PC-3 (cell line): Measurements from ENCODE around the gene NKX2-4. TPM values are rescaled to one million over a fixed set of nuclear protein-coding genes. Genes with fewer than 3 reads are reported as not detected.
A peak's percentile ranks its signal among the peaks of the same experiment; 100 is the strongest.

ENCODE experiments used
- ATAC-seq: fragments of 200-7000 bp; cut with Tn5 transposase; 2 replicates; pipeline ENCODE4 v1.9.1; 2020; ENCODE audit warnings: mild to moderate bottlenecking, moderate library complexity
- BruUV-seq: library from RNA; stranded (reverse); fragments of 400-500 nt; replicated peaks from 2 replicates; lab custom pipeline; 2021; lab: Mats Ljungman, UMichigan
- CTCF ChIA-PET: fragments of 300-600 bp; sonication (Branson Sonifier 250); formaldehyde crosslinking; loops from one replicate; lab custom pipeline; 2022; ENCODE audit warnings: antibody characterized with exemption; lab: Charles Lee
- POLR2A ChIA-PET: fragments of 300-600 bp; sonication (Branson Sonifier 250); formaldehyde crosslinking; loops from one replicate; lab custom pipeline; 2022; ENCODE audit warnings: antibody characterized with exemption; ENCODE audit not compliant: unreplicated experiment; lab: Charles Lee
- DNase-seq: peaks from one replicate; pipeline ENCODE4 v3.0.0-alpha.2; 2015
- H2AFZ ChIP-seq: fragments of 300-600 bp; sonication (generic); 2 replicates; pipeline ENCODE4 v1.6.0; 2016; ENCODE audit warnings: antibody characterized with exemption, low read length
- H3F3A ChIP-seq: fragments of 300-600 bp; sonication (generic); one replicate; pipeline ENCODE4 v1.6.0; 2017; ENCODE audit warnings: antibody characterized with exemption, low read length, control low read depth, mild to moderate bottlenecking; ENCODE audit not compliant: unreplicated experiment
- H3K27ac ChIP-seq: fragments of 300-600 bp; sonication (generic); 2 replicates; pipeline ENCODE4 v1.5.1; 2016; ENCODE audit warnings: mild to moderate bottlenecking, low read length
- H3K27me3 ChIP-seq: fragments of 300-600 bp; sonication (generic); 2 replicates; pipeline ENCODE4 v1.6.1; 2016; ENCODE audit warnings: low read length, mixed read lengths
- H3K36me3 ChIP-seq: fragments of 300-600 bp; sonication (generic); 2 replicates; pipeline ENCODE4 v1.6.1; 2016; ENCODE audit warnings: low read depth, mixed run types, low read length, mixed read lengths
- H3K4me1 ChIP-seq: fragments of 300-600 bp; sonication (generic); 2 replicates; pipeline ENCODE4 v1.5.1; 2016; ENCODE audit warnings: low read length; ENCODE audit not compliant: insufficient read depth
- H3K4me2 ChIP-seq: fragments of 300-600 bp; sonication (generic); 2 replicates; pipeline ENCODE4 v1.6.0; 2016; ENCODE audit warnings: low read length
- H3K4me3 ChIP-seq: fragments of 300-600 bp; sonication (generic); 2 replicates; pipeline ENCODE4 v1.5.1; 2016; ENCODE audit warnings: mild to moderate bottlenecking, low read length, mixed read lengths
- H3K79me2 ChIP-seq: fragments of 300-600 bp; sonication (generic); 2 replicates; pipeline ENCODE4 v1.6.1; 2017; ENCODE audit warnings: low read length, mixed read lengths
- H3K9ac ChIP-seq: fragments of 300-600 bp; sonication (generic); 2 replicates; pipeline ENCODE4 v1.6.0; 2016; ENCODE audit warnings: mild to moderate bottlenecking, low read length
- H3K9me2 ChIP-seq: fragments of 300-600 bp; sonication (generic); replicated peaks from 2 replicates; pipeline ENCODE4 v1.6.1; 2016; ENCODE audit warnings: mixed run types, low read length, mixed read lengths
- H3K9me3 ChIP-seq: fragments of 300-600 bp; sonication (generic); 2 replicates; pipeline ENCODE4 v1.6.1; 2016; ENCODE audit warnings: low read length, mixed read lengths
- H4K20me1 ChIP-seq: fragments of 300-600 bp; sonication (generic); 2 replicates; pipeline ENCODE4 v1.6.1; 2016; ENCODE audit warnings: low read length, mixed read lengths
- EZH2 ChIP-seq: fragments of 300-600 bp; sonication (generic); IDR thresholded peaks from one replicate; pipeline ENCODE4 v1.6.1; 2017; ENCODE audit warnings: antibody characterized with exemption, mild to moderate bottlenecking, low read length; ENCODE audit not compliant: unreplicated experiment
- EZH2phosphoT487 ChIP-seq: fragments of 300-600 bp; sonication (generic); IDR thresholded peaks from 2 replicates; pipeline ENCODE4 v1.6.1; 2018; ENCODE audit warnings: mild to moderate bottlenecking, antibody characterized with exemption, low read length, borderline replicate concordance
- intact Hi-C: fragments of 100-400 bp; cut with micrococcal nuclease; formaldehyde crosslinking; loops from 2 replicates; pipeline ENCODE4 v1.9.0; 2023
- total RNA-seq: library from RNA; depleted of rRNA; stranded (reverse); fragments of >200 nt; gene quantifications from 2 replicates; pipeline ENCODE4 v1.2.3, GENCODE V29; 2014
- TF ChIP-seq, protein P1 (sequence below): fragments of 300-600 bp; sonication (generic); conservative IDR thresholded peaks from 2 replicates; pipeline ENCODE4 v1.5.1; 2017; ENCODE audit warnings: antibody characterized with exemption, low read depth, mild to moderate bottlenecking, low read length

The NKX2-4 gene
- total RNA-seq, 1 experiment from 2014 or later, result not detected

DNA sequence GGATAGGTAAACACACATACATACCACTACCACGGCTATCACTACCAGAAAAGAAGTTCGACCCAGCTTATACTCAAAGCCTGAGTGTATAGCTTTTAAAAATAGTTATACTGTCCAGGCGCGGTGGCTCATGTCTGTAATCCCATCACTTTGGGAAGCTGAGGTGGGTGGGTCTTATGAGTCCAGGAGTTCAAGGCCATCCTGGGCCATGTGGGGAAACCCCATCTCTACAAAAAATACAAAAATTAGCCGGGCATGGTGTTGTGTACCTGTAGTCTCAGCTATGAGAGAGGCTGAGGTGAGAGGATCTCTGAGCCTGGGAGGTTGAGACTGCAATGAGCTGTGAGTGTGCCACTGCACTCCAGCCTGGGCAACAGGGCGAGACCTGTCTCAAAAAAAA, 32.9 kb downstream of the NKX2-4 start:
- Histone ChIP-seq H2AFZ (no peak overlapping the region), H3F3A (no peaks in the 10 kb centered on the region), H3K4me1 (peaks cover 7% of the 10 kb centered on the region; the same call in 1 of the 2 replicates), H3K9ac (no peak overlapping the region), H3K9me3 (no peaks in the 10 kb centered on the region), H3K27ac (no peak overlapping the region), H3K9me2 (no peaks in the 10 kb centered on the region), H3K27me3 (no peaks in the 10 kb centered on the region), H3K36me3 (peaks cover 58% of the 10 kb centered on the region), H3K4me2 (no peak overlapping the region), H3K4me3 (no peak overlapping the region), H4K20me1 (no peaks in the 10 kb centered on the region), H3K79me2 (no peaks in the 10 kb centered on the region)
- ATAC-seq, result no peak
- no TSS peak for BruUV-seq
- POLR2A ChIA-PET, result no interaction called here
- DNase-seq, result no peak
- TF ChIP-seq, protein P1, sequence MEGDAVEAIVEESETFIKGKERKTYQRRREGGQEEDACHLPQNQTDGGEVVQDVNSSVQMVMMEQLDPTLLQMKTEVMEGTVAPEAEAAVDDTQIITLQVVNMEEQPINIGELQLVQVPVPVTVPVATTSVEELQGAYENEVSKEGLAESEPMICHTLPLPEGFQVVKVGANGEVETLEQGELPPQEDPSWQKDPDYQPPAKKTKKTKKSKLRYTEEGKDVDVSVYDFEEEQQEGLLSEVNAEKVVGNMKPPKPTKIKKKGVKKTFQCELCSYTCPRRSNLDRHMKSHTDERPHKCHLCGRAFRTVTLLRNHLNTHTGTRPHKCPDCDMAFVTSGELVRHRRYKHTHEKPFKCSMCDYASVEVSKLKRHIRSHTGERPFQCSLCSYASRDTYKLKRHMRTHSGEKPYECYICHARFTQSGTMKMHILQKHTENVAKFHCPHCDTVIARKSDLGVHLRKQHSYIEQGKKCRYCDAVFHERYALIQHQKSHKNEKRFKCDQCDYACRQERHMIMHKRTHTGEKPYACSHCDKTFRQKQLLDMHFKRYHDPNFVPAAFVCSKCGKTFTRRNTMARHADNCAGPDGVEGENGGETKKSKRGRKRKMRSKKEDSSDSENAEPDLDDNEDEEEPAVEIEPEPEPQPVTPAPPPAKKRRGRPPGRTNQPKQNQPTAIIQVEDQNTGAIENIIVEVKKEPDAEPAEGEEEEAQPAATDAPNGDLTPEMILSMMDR, result no peak
- no peak for TF ChIP-seq EZH2
- no peak for TF ChIP-seq EZH2phosphoT487
- intact Hi-C loops, result no loop called here
- CTCF ChIA-PET, result no interaction called here

DNA sequence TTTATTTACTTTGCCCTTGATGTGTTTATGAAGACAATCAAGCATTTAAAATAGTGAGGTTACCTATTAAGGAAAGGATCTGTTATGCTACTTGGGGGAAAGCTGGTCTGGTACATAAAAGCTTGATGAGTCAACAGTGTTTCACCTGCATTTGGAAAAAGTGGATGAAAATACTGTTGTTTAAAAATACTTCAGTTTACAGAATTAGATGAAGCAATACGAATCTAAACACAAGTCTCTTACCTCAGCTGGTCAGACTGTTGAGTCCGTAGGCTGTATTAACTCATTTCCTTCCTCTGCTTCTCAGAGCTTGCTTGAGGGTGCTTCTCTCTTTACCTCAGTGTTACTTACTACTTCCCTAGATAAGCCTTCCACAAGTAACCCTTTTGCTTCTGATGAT, 36.1 kb downstream of the NKX2-4 start:
- intact Hi-C loops, result no loop called here
- CTCF ChIA-PET, result no interaction called here
- TF ChIP-seq EZH2, result no peak
- TF ChIP-seq, protein P1, result no peak
- TF ChIP-seq EZH2phosphoT487, result no peak

DNA sequence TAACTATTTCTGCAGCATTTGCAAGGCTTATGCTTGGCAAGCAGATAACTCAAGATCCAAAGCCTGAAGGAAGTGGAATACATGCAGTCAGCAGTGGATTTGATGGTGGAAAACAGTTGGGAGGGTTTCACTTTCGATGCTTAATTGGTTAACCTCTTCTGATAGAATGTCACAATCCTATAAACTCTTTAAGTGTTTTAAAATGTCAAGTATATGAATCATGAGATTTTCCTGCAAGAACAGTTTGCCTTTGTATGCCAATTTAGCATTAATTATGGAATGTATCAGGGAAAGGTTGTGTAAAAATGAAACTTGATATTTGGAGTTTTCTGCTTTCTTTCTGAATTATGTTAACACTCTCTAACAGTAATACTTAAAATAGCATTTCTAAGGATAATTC, 36.6 kb downstream of the NKX2-4 start:
- H3K27me3 ChIP-seq, result no peaks in the 10 kb centered on the region
- TF ChIP-seq, protein P1, result no peak
- TF ChIP-seq EZH2phosphoT487 (no peak), EZH2 (no peak)
- DNase-seq (no peak), ATAC-seq (peak; percentile 22; the same call in 1 of the 2 replicates)
- H3K36me3 ChIP-seq, result peaks cover 54% of the 10 kb centered on the region
- H3F3A ChIP-seq, result no peaks in the 10 kb centered on the region
- no peak overlapping the region for H3K27ac ChIP-seq
- intact Hi-C loops, result no loop called here
- H3K9ac ChIP-seq, result no peak overlapping the region
- H3K4me2 ChIP-seq, result no peak overlapping the region
- H3K4me1 ChIP-seq, result peaks cover 7% of the 10 kb centered on the region; the same call in 1 of the 2 replicates
- ChIA-PET POLR2A (no interaction called here), CTCF (no interaction called here)
- H2AFZ ChIP-seq, result no peak overlapping the region
- BruUV-seq, result no TSS peak
- no peaks in the 10 kb centered on the region for H3K9me3 ChIP-seq
- no peaks in the 10 kb centered on the region for H3K9me2 ChIP-seq
- H3K79me2 ChIP-seq, result no peaks in the 10 kb centered on the region
- H4K20me1 ChIP-seq, result no peaks in the 10 kb centered on the region
- H3K4me3 ChIP-seq, result no peak overlapping the region

More for the DNA sequence above, 36.1 kb downstream of the NKX2-4 start:
- POLR2A ChIA-PET, result no interaction called here
- ATAC-seq (peak; percentile 61), DNase-seq (peak; percentile 8)
- peaks cover 51% of the 10 kb centered on the region for H3K36me3 ChIP-seq
- H3K9ac ChIP-seq, result no peak overlapping the region
- H3K27ac ChIP-seq, result no peak overlapping the region
- peaks cover 7% of the 10 kb centered on the region; the same call in 1 of the 2 replicates for H3K4me1 ChIP-seq
- no TSS peak for BruUV-seq
- H3K4me2 ChIP-seq, result no peak overlapping the region
- no peaks in the 10 kb centered on the region for H4K20me1 ChIP-seq
- H3K79me2 ChIP-seq, result no peaks in the 10 kb centered on the region
- no peak overlapping the region for H2AFZ ChIP-seq
- H3K27me3 ChIP-seq, result no peaks in the 10 kb centered on the region
- H3K9me3 ChIP-seq, result no peaks in the 10 kb centered on the region
- H3K4me3 ChIP-seq, result no peak overlapping the region
- no peaks in the 10 kb centered on the region for H3K9me2 ChIP-seq
- H3F3A ChIP-seq, result no peaks in the 10 kb centered on the region
